ENCODE measurements around the gene LPCAT4.
"Not testable (repeated sequence)": the region's sequence is repeated elsewhere in the genome, so short reads cannot be mapped to it uniquely, and the experiment has no call there.

The LPCAT4 gene

GRCh38 chr15:34355241-34355640, 11.8 kb downstream of the LPCAT4 start:
- peaks cover 17% of the 10 kb centered on the region for H3K4me1 Mint-ChIP-seq (ENCODE audit: low read depth)
- no peak overlapping the region for H3K27ac Mint-ChIP-seq
- H3K4me3 Mint-ChIP-seq = no peak overlapping the region
- peaks cover 52% of the 10 kb centered on the region for H3K36me3 Mint-ChIP-seq (ENCODE audit: low read depth)
- no peaks in the 10 kb centered on the region for H3K27me3 Mint-ChIP-seq
- intact Hi-C loops (cut with micrococcal nuclease) = no loop called here
- H3K9me3 Mint-ChIP-seq = no peaks in the 10 kb centered on the region

- intact Hi-C loops (cut with micrococcal nuclease) = no loop called here
- Mint-ChIP-seq H3K27me3 (no peaks in the 10 kb centered on the region), H3K4me1 (ENCODE audit: low read depth) (peaks cover 7% of the 10 kb centered on the region), H3K4me3 (no peak overlapping the region), H3K36me3 (ENCODE audit: low read depth) (peaks cover 42% of the 10 kb centered on the region), H3K27ac (no peak overlapping the region), H3K9me3 (no peaks in the 10 kb centered on the region)
Observed at GRCh38 chr15:34354286-34354685, 12.7 kb downstream of the LPCAT4 start.

- no peaks in the 10 kb centered on the region for H3K9me3 Mint-ChIP-seq
- no peaks in the 10 kb centered on the region for H3K27me3 Mint-ChIP-seq
- H3K36me3 Mint-ChIP-seq (ENCODE audit: low read depth) = peaks cover 36% of the 10 kb centered on the region
- H3K4me1 Mint-ChIP-seq (ENCODE audit: low read depth) = peaks cover 5% of the 10 kb centered on the region
- no peak overlapping the region for H3K27ac Mint-ChIP-seq
- intact Hi-C loops (cut with micrococcal nuclease) = no loop called here
- H3K4me3 Mint-ChIP-seq = no peak overlapping the region
Observed at GRCh38 chr15:34353627-34354026, 13.4 kb downstream of the LPCAT4 start.

- H3K4me1 Mint-ChIP-seq (ENCODE audit: low read depth); intact Hi-C loops (cut with micrococcal nuclease); H3K27me3 Mint-ChIP-seq; H3K4me3 Mint-ChIP-seq; H3K9me3 Mint-ChIP-seq; H3K27ac Mint-ChIP-seq: not testable (repeated sequence)
- peaks cover 31% of the 10 kb centered on the region for H3K36me3 Mint-ChIP-seq (ENCODE audit: low read depth)
Observed at GRCh38 chr15:34352996-34353395, 14.0 kb downstream of the LPCAT4 start.

- H3K27me3 Mint-ChIP-seq = no peaks in the 10 kb centered on the region
- no peak overlapping the region for H3K27ac Mint-ChIP-seq
- intact Hi-C loops (cut with micrococcal nuclease) = no loop called here
- H3K4me1 Mint-ChIP-seq (ENCODE audit: low read depth) = peaks cover 5% of the 10 kb centered on the region
- peaks cover 4% of the 10 kb centered on the region for H3K36me3 Mint-ChIP-seq (ENCODE audit: low read depth)
- H3K9me3 Mint-ChIP-seq = no peaks in the 10 kb centered on the region
- no peak overlapping the region for H3K4me3 Mint-ChIP-seq
Observed at GRCh38 chr15:34349769-34350168, 17.2 kb downstream of the LPCAT4 start.

GRCh38 chr15:34348735-34349300, 18.2 kb downstream of the LPCAT4 start:
- H3K4me3 Mint-ChIP-seq = no peak overlapping the region
- no peaks in the 10 kb centered on the region for H3K4me1 Mint-ChIP-seq (ENCODE audit: low read depth)
- H3K9me3 Mint-ChIP-seq = no peaks in the 10 kb centered on the region
- H3K36me3 Mint-ChIP-seq (ENCODE audit: low read depth) = no peaks in the 10 kb centered on the region
- H3K27ac Mint-ChIP-seq = no peak overlapping the region
- H3K27me3 Mint-ChIP-seq = no peaks in the 10 kb centered on the region
- intact Hi-C loops (cut with micrococcal nuclease) = no loop called here

- intact Hi-C loops (cut with micrococcal nuclease) = no loop called here
- no peak overlapping the region for H3K27ac Mint-ChIP-seq
- H3K4me3 Mint-ChIP-seq = no peak overlapping the region
Observed at GRCh38 chr15:34347951-34348638, 18.9 kb downstream of the LPCAT4 start.

GRCh38 chr15:34342737-34343575, 24.0 kb downstream of the LPCAT4 start, which contains the start of the genes NOP10 and NUTM1:
Gene NOP10 (minus strand): TSS chr15:34343136. CDS start chr15:34343073, 63 bp downstream.
Gene NUTM1 (plus strand): TSS chr15:34343315. CDS start chr15:34343697, 382 bp downstream.
- intact Hi-C loops (cut with micrococcal nuclease) = loop anchor here (1.0 to 2.0 kb wide), 2 partner anchors 24 kb away; partner anchors contain the start of gene LPCAT4
- peaks cover 24% of the 10 kb centered on the region for H3K4me1 Mint-ChIP-seq (ENCODE audit: low read depth)
- no peak within 1 kb of the TSS for H3K27ac Mint-ChIP-seq
- H3K27me3 Mint-ChIP-seq = no peaks in the 10 kb centered on the region
- no peak within 1 kb of the TSS for H3K4me3 Mint-ChIP-seq
- peaks cover 25% of the 10 kb centered on the region for H3K36me3 Mint-ChIP-seq (ENCODE audit: low read depth)
- no peaks in the 10 kb centered on the region for H3K9me3 Mint-ChIP-seq

More at GRCh38 chr15:34347951-34348638, 18.9 kb downstream of the LPCAT4 start:
- H3K27me3 Mint-ChIP-seq = no peaks in the 10 kb centered on the region
- no peaks in the 10 kb centered on the region for H3K4me1 Mint-ChIP-seq (ENCODE audit: low read depth)
- H3K36me3 Mint-ChIP-seq (ENCODE audit: low read depth) = no peaks in the 10 kb centered on the region
- no peaks in the 10 kb centered on the region for H3K9me3 Mint-ChIP-seq

- not testable (repeated sequence) for H3K4me3 Mint-ChIP-seq, H3K27ac Mint-ChIP-seq, H3K27me3 Mint-ChIP-seq, H3K9me3 Mint-ChIP-seq
- Mint-ChIP-seq H3K4me1 (ENCODE audit: low read depth) (peaks cover 24% of the 10 kb centered on the region), H3K36me3 (ENCODE audit: low read depth) (peaks cover 29% of the 10 kb centered on the region)
- intact Hi-C loops (cut with micrococcal nuclease) = loop anchor here (2.0 kb wide), 1 partner anchor 23 kb away; no protein-coding TSS in a partner anchor
Observed at GRCh38 chr15:34342213-34342736, 24.7 kb downstream of the LPCAT4 start.

- Mint-ChIP-seq H3K4me3 (peak overlapping the region; percentile 24), H3K27ac (no peak overlapping the region), H3K27me3 (no peaks in the 10 kb centered on the region), H3K4me1 (ENCODE audit: low read depth) (peaks cover 30% of the 10 kb centered on the region), H3K36me3 (ENCODE audit: low read depth) (peaks cover 34% of the 10 kb centered on the region), H3K9me3 (no peaks in the 10 kb centered on the region)
- intact Hi-C loops (cut with micrococcal nuclease) = loop anchor here (2.0 kb wide), 1 partner anchor 23 kb away; no protein-coding TSS in a partner anchor
Observed at GRCh38 chr15:34341381-34342212, 25.4 kb downstream of the LPCAT4 start.

- intact Hi-C loops (cut with micrococcal nuclease) = loop anchor here (5.0 to 10.0 kb wide), 3 partner anchors 113 to 1185 kb away; partner anchors contain the start of genes EMC4, EMC7 and PGBD4
- Mint-ChIP-seq H3K36me3 (ENCODE audit: low read depth) (peaks cover 34% of the 10 kb centered on the region), H3K27me3 (no peaks in the 10 kb centered on the region), H3K4me3 (no peak overlapping the region), H3K9me3 (no peaks in the 10 kb centered on the region), H3K4me1 (ENCODE audit: low read depth) (peaks cover 44% of the 10 kb centered on the region), H3K27ac (no peak overlapping the region)
Observed at GRCh38 chr15:34339946-34340345, 27.1 kb downstream of the LPCAT4 start.

- intact Hi-C loops (cut with micrococcal nuclease) = loop anchor here (5.0 to 10.0 kb wide), 3 partner anchors 111 to 1184 kb away; partner anchors contain the start of genes EMC4, EMC7 and PGBD4
- Mint-ChIP-seq H3K4me3 (no peak overlapping the region), H3K4me1 (ENCODE audit: low read depth) (peaks cover 51% of the 10 kb centered on the region), H3K36me3 (ENCODE audit: low read depth) (peaks cover 34% of the 10 kb centered on the region), H3K9me3 (no peaks in the 10 kb centered on the region), H3K27ac (peak overlapping the region; percentile 90), H3K27me3 (no peaks in the 10 kb centered on the region)
Observed at GRCh38 chr15:34338347-34338746, 28.6 kb downstream of the LPCAT4 start.
